MCF 10A (cell line): ENCODE measurements around the gene CRYGN. TPM values are rescaled to one million over a fixed set of nuclear protein-coding genes. Genes with fewer than 3 reads are reported as not detected.

Experiments used
- BruUV-seq: library from RNA; stranded (reverse); fragments of 400-500 nt; replicated peaks from 2 replicates; lab custom pipeline; 2021; lab: Mats Ljungman, UMichigan
- CTCF ChIA-PET: fragments of 300-600 bp; sonication (Branson Sonifier 250); formaldehyde crosslinking; extraction: SDS; loops from one replicate; lab custom pipeline; 2021; ENCODE audit warnings: antibody characterized with exemption, inconsistent platforms; lab: Yijun Ruan, JAX
- POLR2A ChIA-PET: fragments of 300-600, 350-650 bp; sonication (Branson Sonifier 250); formaldehyde crosslinking; extraction: SDS; loops from one replicate; lab custom pipeline; 2020; ENCODE audit warnings: antibody characterized with exemption, inconsistent platforms; lab: Yijun Ruan, JAX
- DNase-seq: peaks from one replicate; pipeline ENCODE4 v3.0.0-alpha.2; 2018; ENCODE audit not compliant: unreplicated experiment
- H3K27ac Mint-ChIP-seq: one replicate; pipeline ENCODE4 v1.8.0; 2022; ENCODE audit warnings: mild to moderate bottlenecking, low read depth, mixed read lengths; ENCODE audit not compliant: unreplicated experiment
- H3K27me3 Mint-ChIP-seq: one replicate; pipeline ENCODE4 v1.8.0; 2022; ENCODE audit warnings: mixed read lengths; ENCODE audit not compliant: insufficient read depth, unreplicated experiment
- H3K36me3 Mint-ChIP-seq: one replicate; pipeline ENCODE4 v1.8.0; 2022; ENCODE audit warnings: mild to moderate bottlenecking, moderate library complexity, mixed read lengths; ENCODE audit not compliant: insufficient read depth, unreplicated experiment
- H3K4me1 Mint-ChIP-seq: one replicate; pipeline ENCODE4 v1.8.0; 2022; ENCODE audit warnings: mixed read lengths; ENCODE audit not compliant: insufficient read depth, unreplicated experiment
- H3K4me3 Mint-ChIP-seq: one replicate; pipeline ENCODE4 v1.8.0; 2022; ENCODE audit warnings: mild to moderate bottlenecking, moderate library complexity, mixed read lengths; ENCODE audit not compliant: unreplicated experiment
- H3K9me3 Mint-ChIP-seq: one replicate; pipeline ENCODE4 v1.8.0; 2022; ENCODE audit warnings: mixed read lengths; ENCODE audit not compliant: unreplicated experiment
- CTCF ChIP-seq: fragments of 200-600 bp; IDR thresholded peaks from one replicate; pipeline ENCODE4 v1.8.0; 2022; ENCODE audit warnings: antibody characterized with exemption, mild to moderate bottlenecking; ENCODE audit not compliant: unreplicated experiment
- intact Hi-C: fragments of 100-400 bp; cut with micrococcal nuclease; formaldehyde crosslinking; loops from 2 replicates; pipeline ENCODE4 v1.14.1; 2022
- total RNA-seq: library from RNA; stranded (reverse); gene quantifications from 2 replicates; pipeline ENCODE4 v1.2.3, GENCODE V29; 2022

The CRYGN gene
- total RNA-seq, 1 experiment from 2014 or later: not detected

- intact Hi-C loops: no loop called here
- Mint-ChIP-seq H3K36me3 (no peaks in the 10 kb centered on the region), H3K27ac (no peak overlapping the region), H3K9me3 (peaks cover 7% of the 10 kb centered on the region), H3K27me3 (no peaks in the 10 kb centered on the region), H3K4me1 (no peaks in the 10 kb centered on the region), H3K4me3 (no peak overlapping the region)
- BruUV-seq: no TSS peak
- DNase-seq: no peak
- CTCF ChIA-PET: interaction anchor here (0.6 to 1.4 kb wide), 3 partner anchors 9 to 138 kb away, joined by 3 to 6 read pairs (median 4); no protein-coding TSS in a partner anchor
- POLR2A ChIA-PET: interaction anchor here (0.5 kb wide), 2 partner anchors 13 to 466 kb away, joined by 3 read pairs; no protein-coding TSS in a partner anchor
- TF ChIP-seq CTCF: no peak
Observed at GRCh38 chr7:151453326-151453791, 13.4 kb upstream of the CRYGN start.

- intact Hi-C loops: no loop called here
- BruUV-seq: no TSS peak
- no peak for DNase-seq
- H3K27ac Mint-ChIP-seq: no peak overlapping the region
- H3K9me3 Mint-ChIP-seq: peaks cover 7% of the 10 kb centered on the region
- no peaks in the 10 kb centered on the region for H3K27me3 Mint-ChIP-seq
- no peak overlapping the region for H3K4me3 Mint-ChIP-seq
- H3K4me1 Mint-ChIP-seq: no peaks in the 10 kb centered on the region
- ChIA-PET POLR2A (interaction anchor here (0.5 to 0.8 kb wide), 3 partner anchors 13 to 466 kb away, joined by 3 read pairs; no protein-coding TSS in a partner anchor), CTCF (interaction anchor here (0.6 to 1.4 kb wide), 5 partner anchors 8 to 306 kb away, joined by 3 to 6 read pairs (median 4); no protein-coding TSS in a partner anchor)
- H3K36me3 Mint-ChIP-seq: no peaks in the 10 kb centered on the region
- no peak for TF ChIP-seq CTCF
Observed at GRCh38 chr7:151452680-151453325, 12.9 kb upstream of the CRYGN start.

DNA sequence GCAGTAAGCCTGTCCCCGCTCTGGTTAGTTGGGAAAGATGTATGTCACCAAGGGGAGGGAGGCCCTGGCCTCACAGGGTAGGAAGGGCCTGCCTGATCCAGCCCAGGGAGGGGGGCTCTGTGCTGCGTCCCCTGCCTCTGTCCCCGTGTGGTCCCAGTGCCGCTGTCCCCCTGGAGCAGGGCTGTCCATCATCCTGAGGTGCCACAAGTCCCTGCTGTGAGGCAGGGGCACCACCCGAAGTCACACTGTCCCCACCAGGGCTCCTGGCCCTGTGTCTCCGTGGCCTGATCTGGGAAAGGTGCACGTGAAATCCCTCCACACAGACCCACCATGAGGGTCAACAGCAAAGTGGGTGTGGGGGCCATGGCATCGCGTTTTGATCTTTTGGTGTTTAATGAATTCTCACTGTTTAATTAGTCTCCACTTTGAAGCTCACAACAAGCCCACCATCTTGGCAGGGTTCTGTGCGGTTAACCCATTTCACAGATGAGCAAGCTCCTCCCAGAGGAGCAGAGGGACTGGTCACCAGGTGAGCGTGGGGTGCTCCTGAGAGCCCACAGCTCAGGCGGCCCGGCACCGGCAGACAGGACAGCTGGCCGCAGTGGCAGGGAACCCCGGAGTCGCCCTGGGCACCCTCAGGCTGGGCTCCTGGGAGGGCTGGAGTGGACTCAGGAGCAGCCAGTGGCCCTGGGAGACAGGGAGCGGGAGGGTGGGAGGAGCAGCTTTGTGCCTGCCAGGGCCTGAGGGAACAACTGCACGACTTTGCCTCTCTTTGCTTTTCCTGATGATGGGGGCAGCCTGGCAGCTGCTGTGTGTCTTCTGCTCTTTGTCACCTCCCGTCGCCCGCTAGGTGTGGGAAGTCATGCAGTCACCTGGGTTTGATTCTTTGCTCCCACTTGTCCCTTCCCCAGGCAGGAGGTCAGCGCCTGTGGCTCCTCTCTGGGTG is 12.0 kb upstream of the CRYGN start:
- no peaks in the 10 kb centered on the region for H3K4me1 Mint-ChIP-seq
- BruUV-seq: no TSS peak
- no peak for TF ChIP-seq CTCF
- no peak overlapping the region for H3K4me3 Mint-ChIP-seq
- no peaks in the 10 kb centered on the region for H3K27me3 Mint-ChIP-seq
- ChIA-PET POLR2A (interaction anchor here (0.8 kb wide), 1 partner anchor 101 kb away, joined by 3 read pairs; no protein-coding TSS in a partner anchor), CTCF (interaction anchor here (0.6 to 1.1 kb wide), 3 partner anchors 84 to 327 kb away, joined by 3 to 4 read pairs (median 3); no protein-coding TSS in a partner anchor)
- no peaks in the 10 kb centered on the region for H3K9me3 Mint-ChIP-seq
- no peak overlapping the region for H3K27ac Mint-ChIP-seq
- intact Hi-C loops: no loop called here
- H3K36me3 Mint-ChIP-seq: no peaks in the 10 kb centered on the region
- DNase-seq: no peak
